HG03342 (cell line): ENCODE measurements around the gene GAB1.
"Not testable (repeated sequence)": the region's sequence is repeated elsewhere in the genome, so short reads cannot be mapped to it uniquely, and the experiment has no call there.

Experiments used
- ATAC-seq: cut with Tn5 transposase; IDR thresholded peaks from one replicate; pipeline ENCODE4 v1.9.1; 2021; ENCODE audit warnings: mild to moderate bottlenecking, moderate library complexity; ENCODE audit not compliant: unreplicated experiment

Gene GAB1

DNA sequence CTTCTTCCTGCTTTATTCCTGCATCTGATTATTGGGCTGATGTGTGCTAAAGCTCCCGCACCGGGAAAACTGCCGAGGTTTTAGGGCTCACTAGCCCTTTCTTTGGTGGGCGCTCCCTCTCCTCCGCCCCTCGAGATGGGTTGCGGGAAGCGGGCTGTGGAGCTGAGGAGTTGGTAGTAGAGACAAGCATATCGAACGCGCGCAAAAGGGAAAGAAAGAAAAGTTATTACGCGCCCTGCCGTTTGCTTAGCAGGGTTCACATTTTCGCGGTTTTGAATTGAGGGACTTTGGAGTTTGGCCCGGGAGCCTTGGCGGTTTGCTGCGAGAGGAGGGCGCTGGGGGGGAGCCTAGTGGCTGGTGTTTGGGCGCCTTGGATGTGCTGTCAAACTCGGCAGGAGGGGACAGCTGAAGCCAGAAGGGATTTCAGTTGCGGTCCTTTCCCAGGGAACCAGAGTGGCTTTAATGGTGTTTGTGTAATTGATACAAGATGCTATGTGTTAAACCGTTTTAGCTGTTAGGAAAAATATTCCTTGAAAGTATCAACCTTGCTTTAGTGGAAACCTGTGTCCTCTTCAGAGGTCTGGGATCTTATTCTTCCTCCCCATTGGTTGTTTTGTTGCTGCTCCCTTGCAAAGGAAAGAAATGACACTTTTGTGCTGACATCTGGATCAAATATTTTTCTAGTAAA lies 1.1 kb downstream of the GAB1 start:
- ATAC-seq: no peak

DNA sequence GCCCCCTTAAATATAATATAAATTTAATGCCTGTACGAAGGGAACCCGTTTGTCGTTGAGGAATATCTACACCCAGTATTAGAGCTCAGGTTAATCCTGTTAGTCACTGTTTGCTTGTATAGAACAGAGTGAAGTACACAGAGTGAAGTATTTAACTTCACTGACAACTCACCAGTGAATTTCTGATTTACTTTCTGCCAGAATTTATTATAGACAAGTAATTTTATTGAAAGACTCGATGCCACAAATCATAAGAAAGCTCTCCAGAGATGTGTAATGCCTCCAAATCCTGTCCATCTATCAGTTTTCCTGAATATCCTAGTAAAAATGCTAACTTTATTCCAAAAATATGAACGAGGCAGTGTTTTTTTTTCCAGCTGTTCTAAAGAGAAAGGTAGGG lies 1.6 kb downstream of the GAB1 start:
- no peak for ATAC-seq

DNA sequence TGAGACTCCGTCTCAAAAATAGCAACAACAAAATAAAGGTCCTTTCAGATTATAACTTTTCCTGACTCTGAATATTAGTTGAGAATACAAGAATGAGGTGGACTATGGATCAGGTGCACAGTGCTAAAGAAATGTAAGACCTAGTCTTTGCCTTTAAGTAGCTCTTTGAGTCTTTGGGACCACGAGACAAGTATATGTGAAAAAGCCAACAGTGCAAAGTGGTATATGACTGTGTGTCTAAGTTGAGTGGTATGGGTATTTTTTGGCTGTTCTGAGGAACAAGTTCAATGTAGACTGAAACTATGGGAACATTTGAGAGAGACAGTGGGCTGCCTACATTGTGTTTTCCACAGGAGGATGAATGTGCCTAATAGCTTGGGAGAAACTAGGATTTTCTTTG lies 2.8 kb downstream of the GAB1 start:
- no peak for ATAC-seq

DNA sequence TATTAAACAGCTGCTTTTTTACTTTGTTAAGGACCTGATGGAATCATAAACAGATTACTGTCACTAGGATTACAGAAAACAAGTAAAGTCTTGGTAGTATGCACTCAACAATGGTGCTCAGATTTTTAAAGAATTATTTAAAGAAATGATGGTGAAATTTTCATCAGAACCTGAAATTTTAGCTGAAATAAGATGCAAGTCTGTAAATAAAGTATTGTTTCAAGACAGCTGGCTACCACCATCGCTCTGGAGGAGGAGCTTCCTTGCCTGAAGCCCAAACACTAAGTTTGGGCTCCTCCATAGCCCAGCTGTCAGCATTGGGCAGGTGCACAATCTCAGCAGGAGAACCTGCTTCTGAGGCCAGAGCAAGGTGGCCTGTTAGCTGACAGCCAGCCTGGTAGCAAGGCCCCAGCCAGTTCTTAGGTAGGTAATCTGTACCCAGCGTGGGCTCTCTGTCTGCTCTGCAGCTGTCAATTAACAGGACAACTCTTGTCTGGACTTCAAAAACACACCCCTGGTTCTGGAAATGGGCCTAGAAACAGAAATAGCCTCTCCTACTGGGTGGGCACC lies 4.6 kb downstream of the GAB1 start:
- ATAC-seq: no peak

DNA sequence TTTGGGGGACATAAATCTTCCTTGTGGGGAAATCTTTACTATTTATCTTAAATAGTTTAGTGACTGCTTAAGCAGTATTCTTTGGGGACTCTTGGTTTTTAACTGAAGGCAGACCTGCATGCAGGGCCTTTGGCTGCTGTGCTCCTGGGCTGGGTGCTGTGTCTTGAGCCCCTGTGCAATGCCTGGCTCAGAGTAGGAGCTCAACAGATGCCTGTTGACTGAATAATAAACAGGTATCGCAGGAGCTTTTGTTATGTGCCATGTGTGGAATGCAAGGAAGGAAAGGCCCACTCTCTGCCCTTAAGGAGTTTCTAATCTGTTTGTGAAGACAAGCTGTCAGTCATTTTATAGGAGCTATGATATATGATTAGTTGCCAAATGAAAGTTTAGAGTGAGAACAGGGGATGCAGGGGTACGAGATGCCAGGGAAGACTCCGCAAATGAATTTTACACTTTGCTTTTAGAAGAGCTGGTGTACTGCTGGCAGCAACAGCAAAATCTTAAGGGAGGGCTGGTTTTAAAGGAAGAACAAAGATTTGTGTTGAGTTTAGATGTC lies 6.7 kb downstream of the GAB1 start:
- ATAC-seq: no peak

DNA sequence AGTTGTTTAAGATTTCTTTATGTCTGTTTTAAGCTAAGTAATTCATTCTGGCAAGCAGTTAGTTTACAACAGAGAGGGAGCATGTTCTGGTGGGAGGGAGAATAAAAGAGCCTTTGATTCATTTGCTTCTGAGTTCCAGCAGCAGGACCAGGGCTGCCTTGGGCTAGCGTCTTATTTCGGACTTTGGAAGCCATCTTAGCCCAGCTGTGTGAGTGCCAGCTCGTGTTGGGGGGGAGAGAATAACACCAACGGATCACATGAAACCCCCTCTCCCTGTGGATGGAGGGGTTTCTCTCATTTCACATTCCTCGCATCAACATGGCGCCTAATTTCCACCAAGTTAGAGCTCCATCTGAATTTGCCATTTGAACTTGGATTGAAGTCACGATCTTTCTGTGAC lies 7.4 kb downstream of the GAB1 start:
- no peak for ATAC-seq

DNA sequence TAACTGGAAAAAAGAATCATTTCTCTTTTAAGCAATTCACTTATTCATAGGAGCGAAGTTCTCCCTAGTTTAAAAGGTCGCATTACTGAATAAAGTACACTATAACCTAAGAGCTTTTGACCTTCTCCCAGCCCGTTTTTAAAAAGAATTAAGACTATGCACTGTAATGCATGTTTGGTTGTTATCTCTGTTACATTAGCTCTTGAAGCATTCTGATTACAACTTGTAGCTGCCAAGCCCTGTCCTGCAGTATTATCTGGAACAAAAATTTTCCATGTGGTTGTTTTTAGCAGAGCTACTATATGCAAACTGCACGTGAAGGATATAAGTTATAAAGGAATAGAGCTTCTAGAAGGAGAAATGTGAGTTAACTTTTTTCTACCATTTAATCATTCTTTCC lies 8.1 kb downstream of the GAB1 start:
- ATAC-seq: no peak

DNA sequence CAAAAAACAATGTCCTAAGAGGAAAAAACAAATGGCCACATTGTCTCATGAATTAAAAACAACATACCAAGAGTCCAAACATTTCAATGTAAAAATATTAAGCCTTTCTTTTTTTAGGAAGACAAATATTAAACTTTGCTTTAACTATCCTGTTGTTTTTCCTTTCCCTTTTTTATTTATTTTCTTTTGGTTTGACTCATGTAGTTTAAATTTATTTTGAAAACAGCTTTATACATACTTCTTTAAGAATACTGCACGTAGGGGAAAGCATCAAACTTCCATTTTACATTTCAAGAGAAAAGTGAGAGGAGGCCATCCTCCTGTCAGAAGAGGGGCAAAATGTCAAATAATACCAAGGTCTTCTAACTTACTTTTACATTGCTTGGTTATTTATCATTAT lies 8.7 kb downstream of the GAB1 start:
- ATAC-seq: no peak

DNA sequence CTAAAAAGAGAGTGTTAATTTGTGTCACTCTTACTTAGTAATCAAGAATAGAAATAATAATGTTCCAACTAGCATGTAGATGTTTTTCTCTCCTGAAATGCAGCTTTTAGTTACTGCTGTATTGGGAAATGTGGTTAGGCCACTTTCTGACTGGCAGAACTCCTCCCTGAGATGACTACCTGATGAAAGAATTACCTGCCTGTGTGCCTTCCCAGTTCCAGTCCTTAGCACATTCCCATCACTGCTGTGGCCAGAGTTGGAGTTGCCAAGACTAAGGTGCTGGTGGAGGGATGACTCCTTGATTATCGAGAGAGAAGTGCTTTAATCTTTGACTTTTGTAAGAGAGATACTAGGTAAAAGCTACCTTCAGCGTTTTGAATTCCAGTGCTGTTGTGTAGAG lies 9.5 kb downstream of the GAB1 start:
- ATAC-seq: no peak

DNA sequence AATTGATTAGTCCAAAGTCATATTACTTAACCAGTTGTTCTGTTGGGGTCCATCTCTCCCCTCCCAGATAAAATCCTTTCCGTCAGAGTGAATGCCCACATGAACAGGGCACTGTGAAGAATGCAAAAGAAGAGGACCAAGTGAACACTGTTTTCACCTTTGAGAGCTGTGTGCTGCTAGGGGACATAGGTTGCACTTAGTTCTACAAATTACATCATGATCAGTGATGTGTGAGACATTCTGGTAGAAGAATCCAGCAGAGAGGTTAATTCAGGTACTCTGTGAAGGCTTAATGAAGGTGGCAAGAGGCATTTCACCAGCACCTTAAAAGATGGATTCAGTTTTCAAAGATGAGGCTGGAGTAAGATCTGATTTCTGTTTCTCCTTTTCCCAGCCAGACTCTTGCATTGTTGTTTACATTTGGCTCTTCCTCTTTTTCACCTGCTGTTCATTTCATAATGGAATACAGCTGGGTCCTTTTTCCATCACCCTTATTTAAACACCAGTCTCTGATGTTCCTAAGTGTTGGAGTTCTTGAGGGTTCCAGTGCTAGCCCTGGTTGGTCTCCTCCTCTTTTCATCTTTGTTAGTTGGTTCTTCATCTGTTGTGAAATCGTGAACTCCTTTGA lies 10.9 kb downstream of the GAB1 start:
- no peak for ATAC-seq

DNA sequence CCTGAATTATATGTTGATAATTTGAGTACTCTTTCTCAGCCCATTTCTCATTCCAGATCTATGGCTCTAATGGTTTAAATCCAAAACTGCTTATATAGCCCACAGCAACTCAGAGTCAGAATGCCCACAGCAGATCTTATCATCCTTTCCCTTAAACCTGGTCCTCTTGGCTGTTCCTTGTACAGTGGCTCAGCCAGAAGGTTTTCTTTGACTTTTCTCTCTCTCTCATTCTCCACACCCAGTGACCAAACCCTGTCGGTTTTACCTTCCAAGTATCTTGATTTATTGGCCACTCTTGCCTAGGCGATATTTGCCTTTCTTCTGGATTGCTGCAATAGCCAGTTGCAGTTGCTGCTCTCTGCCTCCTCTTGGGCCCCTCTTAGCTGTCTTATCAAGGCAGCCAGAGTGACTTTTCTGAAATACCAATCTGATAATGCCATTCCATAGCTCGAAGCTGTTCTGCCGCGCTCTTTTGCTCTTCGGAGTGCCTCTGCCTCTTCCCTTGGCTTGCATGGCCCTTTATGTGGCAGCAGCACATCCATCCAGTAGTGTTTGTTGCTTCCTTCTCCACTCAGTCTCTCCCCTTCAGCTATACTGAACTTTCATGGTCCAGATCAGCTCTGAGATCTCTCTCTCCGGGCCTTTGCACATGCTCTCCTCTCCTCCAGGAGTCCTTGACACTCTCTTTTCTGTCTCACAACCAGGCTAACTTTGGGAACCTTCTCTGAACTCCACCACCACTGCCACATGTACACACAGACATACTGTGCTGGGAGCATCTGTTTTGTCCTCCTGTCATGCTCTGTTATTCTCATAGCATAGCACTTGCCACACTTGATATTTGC lies 11.8 kb downstream of the GAB1 start:
- no peak for ATAC-seq

DNA sequence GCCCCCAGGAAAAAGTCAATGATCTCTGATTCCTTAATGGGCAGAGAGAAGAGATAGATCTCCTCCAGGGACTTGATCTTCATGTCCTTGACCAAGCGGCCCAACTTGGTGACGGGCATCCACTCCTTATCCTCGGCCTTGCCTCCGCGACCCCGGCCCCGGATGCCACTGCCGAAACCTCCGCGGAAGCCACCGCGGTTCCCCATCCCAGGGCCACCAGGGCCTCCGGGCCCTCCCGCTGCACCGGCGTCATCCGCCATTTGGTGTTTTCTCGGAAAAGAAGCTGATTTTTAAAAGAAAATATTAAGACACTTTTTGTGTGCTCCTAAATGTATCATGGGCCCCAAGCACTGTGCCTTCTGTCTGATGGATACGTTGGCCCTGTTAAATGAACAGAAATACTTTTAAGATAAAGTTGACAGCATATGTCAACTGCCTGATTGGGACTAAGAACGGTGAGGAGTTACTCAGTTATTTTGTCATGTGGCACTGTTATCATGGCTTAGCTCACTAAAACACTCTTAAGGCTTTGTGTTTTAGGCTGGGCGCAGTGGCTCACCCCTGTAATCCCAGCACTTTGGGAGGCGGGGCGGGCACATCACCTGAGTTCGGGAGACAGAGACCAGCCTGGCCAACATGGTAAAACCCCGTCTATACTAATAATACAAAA lies 13.3 kb downstream of the GAB1 start:
- not testable (repeated sequence) for ATAC-seq

DNA sequence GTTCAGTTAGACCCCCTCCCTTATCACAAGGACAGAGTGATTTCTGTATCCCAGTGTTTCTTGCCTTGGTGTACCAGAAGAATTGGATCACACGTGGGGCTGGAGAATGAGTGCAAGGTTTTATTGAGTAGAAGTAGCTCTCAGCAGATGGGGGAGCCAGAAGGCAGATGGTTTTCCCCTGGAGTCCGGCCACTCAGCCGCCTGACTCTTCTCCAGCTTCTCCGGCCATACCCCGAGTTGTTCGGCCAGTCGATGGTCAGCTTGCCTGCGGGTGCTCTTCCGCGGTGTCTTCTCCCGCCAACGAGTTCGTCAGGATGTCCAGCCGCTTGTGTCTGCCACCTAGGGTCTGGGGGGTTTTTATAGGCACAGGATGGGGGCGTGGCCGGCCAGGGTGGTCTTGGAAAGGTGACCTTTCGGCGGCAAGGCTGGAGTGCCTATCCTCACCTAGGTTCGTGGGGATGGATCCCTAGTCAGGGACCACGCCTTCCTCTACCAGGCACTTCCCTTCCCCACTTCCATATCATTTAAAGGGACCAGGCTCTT lies 14.5 kb downstream of the GAB1 start:
- ATAC-seq: no peak

DNA sequence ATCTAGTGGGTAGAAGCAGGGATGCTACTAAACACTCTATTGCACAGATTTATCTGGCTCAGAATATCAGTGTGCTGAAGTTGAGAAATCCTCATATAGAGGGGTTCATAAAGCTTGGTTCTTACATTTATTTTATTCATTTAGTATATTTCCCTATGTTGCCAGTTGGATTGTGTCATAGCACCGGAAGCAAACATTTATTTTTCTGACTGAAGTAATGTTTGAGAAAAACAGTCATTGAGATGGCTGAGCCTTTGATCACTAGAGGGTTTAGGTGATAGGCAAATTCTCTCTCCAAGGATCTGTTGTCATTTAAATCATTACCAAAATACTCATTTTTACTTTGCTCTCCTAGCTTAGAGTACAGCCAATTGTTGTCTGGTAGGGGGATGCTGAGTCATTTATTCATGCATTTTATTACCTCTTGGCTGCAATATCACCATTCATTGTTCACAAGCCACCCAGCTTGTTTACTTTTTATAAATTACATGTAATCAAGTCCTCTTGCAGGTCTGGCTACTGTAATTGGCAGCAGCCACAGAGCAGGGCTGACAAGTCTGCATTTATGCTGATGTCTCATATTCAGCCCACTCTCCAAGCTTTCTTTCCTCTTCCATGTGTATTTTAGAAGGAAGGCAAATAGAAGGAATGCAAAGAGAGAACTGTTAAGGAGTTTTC lies 15.2 kb downstream of the GAB1 start:
- no peak for ATAC-seq

DNA sequence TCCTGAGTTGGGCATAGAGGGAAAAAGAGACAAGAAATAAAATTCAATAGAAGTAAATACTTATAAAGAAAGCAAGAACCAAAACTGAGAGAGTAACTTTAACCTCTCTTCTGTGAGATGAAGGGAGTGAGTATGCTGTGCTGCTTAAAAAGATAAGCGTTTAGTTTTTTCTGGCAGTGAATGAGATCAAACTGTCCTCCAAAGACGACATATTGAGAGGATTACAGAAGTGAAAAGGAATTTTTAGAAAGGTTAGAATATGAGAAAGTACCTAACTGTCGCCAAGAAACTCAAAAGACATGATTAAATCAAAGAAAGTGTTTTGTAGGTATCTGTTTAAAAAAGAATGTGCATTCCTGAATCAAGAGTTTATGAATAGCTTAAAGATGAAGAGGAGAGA lies 16.0 kb downstream of the GAB1 start:
- ATAC-seq: no peak

DNA sequence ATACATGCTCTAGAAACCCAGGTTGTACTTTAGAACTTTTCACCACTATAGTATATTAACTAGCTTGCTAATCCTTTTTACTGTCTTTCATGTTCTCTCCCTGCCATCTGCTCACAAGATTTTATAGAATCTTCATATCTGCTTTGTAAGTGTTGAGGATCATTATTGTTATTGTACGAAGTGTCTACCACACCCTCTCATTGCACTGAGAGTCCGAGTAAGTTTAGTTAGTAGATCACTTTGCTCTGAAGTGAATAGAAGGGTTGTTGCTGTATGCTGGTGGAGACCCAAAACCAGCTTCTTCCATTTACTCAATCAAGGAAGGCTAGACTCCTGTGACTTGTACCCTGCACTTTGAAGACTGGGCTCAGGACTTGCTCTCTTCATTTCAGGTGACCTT lies 17.1 kb downstream of the GAB1 start:
- no peak for ATAC-seq

DNA sequence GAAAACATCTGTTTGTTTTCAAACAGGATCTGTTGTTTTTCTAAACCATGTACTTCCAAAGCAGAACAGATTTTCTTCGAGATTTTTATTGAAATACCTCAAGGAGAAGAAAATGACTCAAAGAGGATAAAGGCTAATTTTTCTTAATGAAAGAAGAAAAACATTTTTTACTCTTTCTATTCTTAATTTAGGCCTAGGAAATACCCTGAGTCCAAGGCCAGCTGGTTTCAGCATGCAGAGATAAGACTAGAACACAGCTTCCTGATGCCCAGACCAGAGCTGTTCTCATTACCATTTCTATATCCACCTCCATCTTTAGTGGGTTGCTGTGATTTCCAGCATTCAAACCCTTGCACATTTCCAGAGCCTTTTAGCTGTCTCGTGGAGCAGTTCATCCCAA lies 18.3 kb downstream of the GAB1 start:
- no peak for ATAC-seq

DNA sequence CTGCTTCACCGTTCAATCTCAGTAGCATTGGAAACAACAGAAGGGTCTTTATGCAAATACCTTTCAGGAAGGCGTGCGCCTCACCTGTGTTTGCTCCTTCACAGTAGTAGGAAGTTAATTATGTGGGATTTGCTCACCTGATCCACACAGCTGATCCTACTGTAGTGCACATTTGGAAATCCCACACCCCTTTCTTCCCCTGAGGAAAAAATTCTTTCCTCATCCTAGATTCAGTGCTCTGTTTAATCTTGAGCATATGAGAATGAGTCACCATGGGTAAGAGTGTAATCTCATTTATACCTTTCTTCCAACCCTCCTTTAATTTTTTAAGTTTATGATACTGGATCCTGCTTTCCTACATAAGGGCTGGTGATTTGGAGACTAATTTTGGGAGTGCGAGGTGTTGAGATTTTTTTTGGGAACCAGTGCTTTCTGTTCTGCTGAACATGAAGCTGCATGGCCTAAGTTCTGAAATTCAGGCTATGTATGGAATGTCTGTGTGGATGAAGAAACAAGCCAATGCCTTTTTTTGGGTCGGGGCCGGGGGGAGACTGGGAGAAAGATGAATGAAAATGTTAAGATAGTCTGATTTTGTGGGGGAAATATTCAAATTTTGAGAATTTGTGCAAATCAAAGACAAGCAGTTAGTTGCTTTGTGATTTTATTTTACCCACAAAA lies 19.0 kb downstream of the GAB1 start:
- no peak for ATAC-seq

DNA sequence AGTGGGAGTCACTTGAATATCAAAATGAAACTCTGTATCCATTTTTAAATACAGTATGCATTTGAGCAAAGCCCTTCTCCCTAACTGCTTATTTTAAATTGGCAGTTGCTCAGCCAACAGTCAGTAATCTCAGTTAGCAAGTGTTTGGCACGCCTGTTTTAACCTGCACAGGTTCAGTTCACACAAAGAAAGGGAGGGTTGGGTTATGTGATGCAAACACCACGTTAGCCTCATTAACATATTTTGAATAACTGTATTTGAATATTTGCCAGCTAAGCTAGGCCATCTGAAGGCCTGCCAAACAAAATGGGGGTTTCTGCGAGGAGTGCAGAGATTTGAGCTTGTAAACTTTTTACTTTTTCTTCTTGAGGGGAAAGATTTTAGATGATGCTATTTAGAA lies 19.8 kb downstream of the GAB1 start:
- ATAC-seq: no peak
